GM10847 (cell line): ENCODE data around the gene NPPC.

ENCODE experiments used
- POLR2A ChIP-seq: IDR thresholded peaks from 2 replicates; pipeline ENCODE4 v1.6.1; 2011; ENCODE audit not compliant: insufficient read length; ENCODE audit errors: extremely low read depth

NPPC gene

GRCh38 chr2:231926761-231927565, 767 bp upstream of the NPPC start:
- TF ChIP-seq POLR2A = no peak

- TF ChIP-seq POLR2A = no peak
Observed at GRCh38 chr2:231925303-231926179, 655 bp downstream of the NPPC start.

GRCh38 chr2:231924889-231925275, 1.3 kb downstream of the NPPC start:
- no peak for TF ChIP-seq POLR2A

- no peak for TF ChIP-seq POLR2A
Observed at GRCh38 chr2:231923951-231924888, 2.0 kb downstream of the NPPC start.

DNA sequence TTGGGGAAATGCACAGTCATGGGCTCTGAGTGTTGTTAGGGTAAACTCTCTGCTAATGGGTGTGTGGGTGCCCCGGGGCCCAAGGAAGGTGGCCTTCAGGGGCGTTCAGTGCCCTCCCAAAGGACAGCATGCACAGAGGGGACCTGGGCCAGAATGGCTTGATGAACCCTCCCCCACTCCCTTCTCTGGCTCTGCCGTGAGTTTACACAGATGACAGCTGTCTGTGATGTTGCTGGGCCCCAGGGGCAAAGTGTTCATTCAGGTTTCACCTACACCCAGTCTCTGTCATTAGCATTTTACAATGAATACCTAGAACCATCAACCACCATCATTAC, 3.2 kb downstream of the NPPC start:
- no peak for TF ChIP-seq POLR2A

GRCh38 chr2:231922311-231923009, 3.7 kb downstream of the NPPC start:
- TF ChIP-seq POLR2A = no peak

DNA sequence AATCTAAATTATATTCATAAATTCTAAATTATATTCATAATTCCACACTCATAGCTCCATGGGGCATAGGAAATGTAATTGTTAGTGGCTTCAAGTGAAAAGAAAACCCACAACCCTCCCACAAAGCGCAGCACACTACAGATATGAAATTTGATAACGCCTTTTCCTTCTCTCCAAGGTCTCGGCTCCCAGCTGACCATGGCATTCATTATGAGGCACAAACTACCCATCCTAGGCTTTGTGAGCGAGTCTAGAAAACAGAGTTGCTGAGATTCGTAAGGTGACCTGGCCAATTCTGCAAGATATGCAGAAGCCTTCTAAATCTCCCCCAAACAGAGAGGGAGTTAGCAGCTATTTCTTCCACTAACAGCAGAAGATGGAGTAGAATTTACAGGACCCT, 5.4 kb downstream of the NPPC start:
- no peak for TF ChIP-seq POLR2A

DNA sequence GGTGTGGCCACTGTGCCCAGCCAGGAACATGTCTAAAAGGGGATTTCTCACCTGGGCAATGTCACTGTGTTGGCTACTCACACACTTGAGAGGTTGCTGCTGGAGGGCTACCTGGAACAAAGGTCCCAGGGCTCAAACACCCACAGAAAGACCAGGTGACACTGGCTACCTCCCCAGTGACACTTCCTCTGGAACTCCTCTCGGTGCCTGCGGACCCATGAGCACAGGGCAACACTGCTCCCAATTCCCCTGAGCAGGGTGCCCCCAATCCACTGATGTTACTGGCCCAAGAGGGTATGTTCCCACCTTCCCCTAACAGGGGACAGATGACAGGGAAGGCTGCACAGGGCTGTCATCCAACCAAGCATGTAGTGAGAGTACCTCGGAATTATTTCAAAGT, 5.8 kb downstream of the NPPC start:
- TF ChIP-seq POLR2A = no peak

GRCh38 chr2:231919341-231920035, 6.7 kb downstream of the NPPC start:
- TF ChIP-seq POLR2A = no peak

DNA sequence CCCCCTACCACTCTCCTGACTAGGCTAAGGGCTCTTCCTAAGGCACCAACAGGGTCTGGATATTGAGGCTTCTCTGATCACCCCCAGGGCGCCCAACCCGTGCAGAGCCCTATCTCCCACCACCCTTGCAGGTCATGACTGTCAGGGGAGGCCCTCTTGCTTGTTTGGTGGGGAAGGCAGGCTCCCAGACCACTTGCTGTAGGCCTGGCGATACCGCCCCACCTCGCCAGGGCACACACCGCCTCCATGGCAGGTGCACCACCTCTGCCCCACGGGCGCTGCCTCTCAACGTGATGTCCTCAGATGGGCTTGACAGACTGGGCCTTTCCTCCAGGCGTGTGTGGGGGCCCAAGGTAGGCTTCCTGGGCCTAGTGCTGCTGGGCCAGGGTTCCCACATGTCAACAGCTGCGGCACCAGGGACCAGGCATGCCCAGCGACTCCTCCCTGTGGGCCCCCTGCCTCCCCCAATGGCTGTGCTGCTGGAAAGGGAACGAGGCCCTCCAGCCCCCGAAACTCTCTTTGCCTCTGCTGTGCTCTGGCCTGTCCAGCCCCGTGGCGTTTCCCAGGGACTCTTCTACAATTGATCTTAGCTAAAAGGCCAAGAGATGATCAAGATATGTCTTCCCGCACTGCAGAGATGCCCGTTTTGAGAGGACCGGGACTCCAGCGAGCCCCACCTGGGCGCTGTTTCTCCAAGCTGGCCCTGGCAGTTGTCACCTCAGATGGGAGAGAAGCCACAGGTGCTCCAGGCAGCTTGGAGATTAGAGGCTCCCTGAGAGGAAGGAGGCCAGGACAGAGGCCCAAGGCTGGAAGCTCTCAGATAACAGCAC, 7.5 kb downstream of the NPPC start:
- TF ChIP-seq POLR2A = no peak

DNA sequence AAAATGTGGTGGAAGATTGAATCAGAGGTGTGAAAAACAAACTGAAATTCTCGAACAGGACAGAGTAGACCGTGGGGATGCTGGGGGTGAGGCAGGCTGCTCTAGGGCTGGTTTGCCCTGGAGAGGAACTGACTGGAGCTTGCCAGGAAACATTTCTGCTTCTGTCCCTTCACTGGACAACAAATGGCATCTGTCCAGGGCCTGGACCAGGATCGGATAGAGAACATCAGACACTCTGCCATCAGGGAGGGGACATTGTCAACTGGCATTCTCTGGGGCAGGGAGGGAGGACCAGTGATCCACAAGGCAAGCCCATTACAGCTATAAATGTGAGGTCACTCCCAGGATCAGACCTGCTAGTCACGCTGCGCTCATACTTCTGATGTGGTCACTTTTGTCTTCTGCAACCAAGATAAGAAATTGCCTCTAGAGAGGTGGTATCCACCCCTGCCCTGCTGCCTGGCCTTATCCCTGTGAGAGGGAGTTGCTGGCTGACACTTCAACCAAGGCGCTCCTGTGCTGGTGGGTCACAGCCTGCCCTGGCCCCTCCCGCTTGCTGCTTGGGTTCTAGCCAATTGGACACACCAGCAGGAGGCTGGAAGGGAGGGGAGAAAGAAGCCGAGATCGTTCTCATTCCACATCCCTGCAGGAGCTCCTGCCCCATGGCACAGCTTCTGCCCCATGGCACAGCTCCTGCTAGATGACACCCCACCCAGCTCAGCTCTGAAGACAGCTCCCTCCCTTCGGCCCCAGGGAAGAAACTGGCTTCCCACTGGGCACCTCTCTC, 8.7 kb downstream of the NPPC start:
- TF ChIP-seq POLR2A = no peak

- no peak for TF ChIP-seq POLR2A
Observed at GRCh38 chr2:231914077-231914690, 12.0 kb downstream of the NPPC start.
